NT2/D1 (cell line): Measurements from ENCODE around the gene DNAI1.

ENCODE experiments used
- DNase-seq: peaks from one replicate; pipeline ENCODE4 v3.0.0-alpha.2; 2011; ENCODE audit warnings: low read depth, low spot score
- H3K27me3 ChIP-seq: 2 replicates; pipeline ENCODE4 v1.6.0; 2011; ENCODE audit warnings: mild to moderate bottlenecking; ENCODE audit not compliant: insufficient read length, insufficient read depth
- H3K36me3 ChIP-seq: 2 replicates; pipeline ENCODE4 v1.6.1; 2011; ENCODE audit warnings: mild to moderate bottlenecking, low read length, mixed read lengths; ENCODE audit not compliant: insufficient read depth, insufficient read length
- H3K4me1 ChIP-seq: 2 replicates; pipeline ENCODE4 v1.5.1; 2011; ENCODE audit not compliant: insufficient read depth, insufficient read length
- H3K4me3 ChIP-seq: 2 replicates; pipeline ENCODE4 v1.5.1; 2011; ENCODE audit warnings: low read depth; ENCODE audit not compliant: insufficient read length
- H3K9ac ChIP-seq: 2 replicates; pipeline ENCODE4 v1.6.0; 2011; ENCODE audit warnings: low read depth; ENCODE audit not compliant: insufficient read length
- H3K9me3 ChIP-seq: 2 replicates; pipeline ENCODE4 v1.5.1; 2011; ENCODE audit warnings: mild to moderate bottlenecking, low read length; ENCODE audit not compliant: insufficient read depth
- SUZ12 ChIP-seq: IDR thresholded peaks from 2 replicates; pipeline ENCODE4 v1.6.1; 2011; ENCODE audit not compliant: insufficient read length, insufficient read depth; ENCODE audit errors: extremely low read depth
- YY1 ChIP-seq: IDR thresholded peaks from 2 replicates; pipeline ENCODE4 v1.6.1; 2011; ENCODE audit not compliant: insufficient read length, insufficient read depth
- ZNF274 ChIP-seq: IDR thresholded peaks from 2 replicates; pipeline ENCODE4 v1.6.1; 2011; ENCODE audit warnings: mild to moderate bottlenecking, low read depth, low read length

The DNAI1 gene

DNA sequence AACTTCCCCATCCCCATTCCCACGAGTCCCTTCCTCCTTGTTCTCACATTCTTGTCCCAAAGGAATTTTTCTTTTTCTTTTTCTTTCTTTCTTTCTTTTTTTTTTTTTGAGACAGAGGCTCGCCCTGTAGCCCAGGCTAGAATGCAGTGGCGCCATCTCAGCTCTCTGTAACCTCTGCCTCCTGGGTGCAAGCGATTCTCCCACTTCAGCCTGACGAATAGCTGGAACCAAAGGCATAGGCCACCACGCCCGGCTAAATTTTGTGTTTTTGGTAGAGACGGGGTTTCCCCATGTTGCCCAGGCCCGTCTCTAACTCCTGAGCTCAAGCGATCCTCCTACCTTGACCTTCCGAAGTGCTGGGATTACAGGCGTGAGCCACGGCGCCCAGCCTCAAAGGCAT is 751 bp downstream of the DNAI1 start:
- Histone ChIP-seq H3K4me1 (peaks cover 4% of the 10 kb centered on the region), H3K27me3 (peaks cover 23% of the 10 kb centered on the region), H3K4me3 (no peak overlapping the region), H3K36me3 (no peaks in the 10 kb centered on the region), H3K9me3 (no peaks in the 10 kb centered on the region), H3K9ac (no peak overlapping the region)
- DNase-seq: no peak
- TF ChIP-seq YY1 (no peak), ZNF274 (no peak), SUZ12 (no peak)

DNA sequence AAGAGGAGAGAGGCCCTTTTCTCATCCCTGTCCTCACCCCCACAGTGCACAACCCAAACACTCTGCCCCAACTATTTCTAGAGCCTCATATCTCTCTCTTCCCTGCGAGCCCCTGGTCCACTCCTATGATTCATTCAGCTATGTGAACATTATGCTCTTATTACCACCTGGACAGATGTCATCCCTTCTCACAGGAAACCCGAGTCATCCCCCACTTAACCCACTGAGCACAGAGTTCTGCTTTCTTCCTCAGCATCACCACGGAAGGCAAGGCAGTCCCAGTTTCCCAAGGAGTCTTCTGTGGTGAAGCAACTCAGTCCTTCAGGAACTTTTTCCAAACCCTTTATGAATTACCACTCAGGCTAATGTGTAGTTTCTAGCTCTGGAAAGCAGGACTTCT is 1.3 kb downstream of the DNAI1 start:
- no peaks in the 10 kb centered on the region for H3K36me3 ChIP-seq
- H3K9me3 ChIP-seq: no peaks in the 10 kb centered on the region
- no peak overlapping the region for H3K4me3 ChIP-seq
- H3K4me1 ChIP-seq: peaks cover 4% of the 10 kb centered on the region
- no peak overlapping the region for H3K9ac ChIP-seq
- DNase-seq: no peak
- TF ChIP-seq SUZ12: no peak
- no peak for TF ChIP-seq YY1
- no peak for TF ChIP-seq ZNF274
- peaks cover 23% of the 10 kb centered on the region for H3K27me3 ChIP-seq

- Histone ChIP-seq H3K9ac (no peak overlapping the region), H3K9me3 (no peaks in the 10 kb centered on the region), H3K36me3 (no peaks in the 10 kb centered on the region), H3K27me3 (peaks cover 13% of the 10 kb centered on the region), H3K4me3 (no peak overlapping the region), H3K4me1 (peaks cover 6% of the 10 kb centered on the region)
- TF ChIP-seq ZNF274: no peak
- no peak for TF ChIP-seq YY1
- no peak for TF ChIP-seq SUZ12
- no peak for DNase-seq
These were observed 4.7 kb downstream of the DNAI1 start for GRCh38 chr9:34463098-34463900.

DNA sequence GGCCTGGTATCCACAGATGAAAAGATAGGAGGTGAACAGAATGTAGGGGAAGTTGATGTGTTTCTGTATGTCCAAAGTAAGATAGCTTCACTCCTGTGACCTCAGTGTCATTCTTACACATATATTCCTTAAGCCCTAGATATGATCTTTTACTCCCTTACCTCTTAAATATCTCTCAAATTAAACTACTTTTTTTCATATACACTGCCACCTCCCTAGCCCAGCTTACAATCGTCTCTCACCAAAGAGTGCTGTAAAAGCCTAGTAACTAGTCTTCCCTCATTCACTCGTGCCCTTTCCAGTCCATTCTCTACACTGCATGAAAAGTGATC is 5.3 kb downstream of the DNAI1 start:
- Histone ChIP-seq H3K27me3 (peaks cover 11% of the 10 kb centered on the region), H3K4me3 (no peak overlapping the region), H3K4me1 (peaks cover 4% of the 10 kb centered on the region), H3K36me3 (no peaks in the 10 kb centered on the region), H3K9ac (no peak overlapping the region), H3K9me3 (no peaks in the 10 kb centered on the region)
- DNase-seq: no peak
- no peak for TF ChIP-seq ZNF274
- no peak for TF ChIP-seq SUZ12
- no peak for TF ChIP-seq YY1

DNA sequence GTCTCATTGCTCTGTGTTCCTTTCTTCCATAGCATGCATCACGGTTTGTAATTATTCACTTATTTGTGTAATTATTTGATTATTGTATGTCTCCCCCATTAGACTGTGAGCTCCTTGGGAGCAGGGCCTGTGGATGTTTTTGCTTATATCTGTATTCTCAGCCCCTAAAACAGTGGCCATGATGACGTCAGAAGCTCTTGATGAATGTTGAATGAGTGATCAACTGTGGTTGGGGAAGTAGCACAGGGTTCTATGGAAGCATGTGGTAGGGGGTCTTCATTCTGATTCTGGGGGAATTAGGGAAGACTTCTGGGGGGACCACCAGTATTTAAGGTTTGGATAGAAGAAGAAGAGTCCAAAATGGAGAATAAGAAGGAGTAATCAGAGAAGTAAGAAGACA is 6.0 kb downstream of the DNAI1 start:
- no peak for TF ChIP-seq YY1
- no peak for TF ChIP-seq ZNF274
- TF ChIP-seq SUZ12: no peak
- Histone ChIP-seq H3K4me1 (peaks cover 2% of the 10 kb centered on the region), H3K9ac (no peak overlapping the region), H3K36me3 (no peaks in the 10 kb centered on the region), H3K27me3 (peaks cover 5% of the 10 kb centered on the region), H3K4me3 (no peak overlapping the region), H3K9me3 (no peaks in the 10 kb centered on the region)
- DNase-seq: no peak

GRCh38 chr9:34465468-34465867 is 6.9 kb downstream of the DNAI1 start:
- no peak for TF ChIP-seq ZNF274
- TF ChIP-seq YY1: no peak
- no peak for TF ChIP-seq SUZ12
- no peaks in the 10 kb centered on the region for H3K36me3 ChIP-seq
- H3K27me3 ChIP-seq: no peaks in the 10 kb centered on the region
- no peak for DNase-seq
- H3K4me1 ChIP-seq: peaks cover 2% of the 10 kb centered on the region
- H3K4me3 ChIP-seq: no peak overlapping the region
- H3K9ac ChIP-seq: no peak overlapping the region
- H3K9me3 ChIP-seq: no peaks in the 10 kb centered on the region

DNA sequence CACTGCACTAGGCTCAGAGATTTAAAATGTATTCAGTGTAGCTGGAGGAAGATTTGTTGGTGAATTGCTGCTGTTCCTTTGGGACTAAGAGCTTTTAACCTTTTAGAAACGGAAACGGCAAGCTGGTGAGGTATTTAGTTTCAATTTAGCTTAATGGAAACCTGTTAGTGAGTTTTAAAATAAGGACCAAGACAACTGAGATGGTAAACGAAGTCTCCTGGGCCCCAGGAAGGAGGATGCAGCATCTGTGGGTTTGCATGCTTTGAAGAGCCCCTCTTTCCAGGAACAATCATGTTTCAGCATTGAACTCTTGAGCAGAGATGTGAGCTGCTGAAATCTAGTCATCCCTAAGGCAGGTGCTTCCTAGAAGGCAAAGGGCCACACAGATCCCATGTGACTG is 16.5 kb downstream of the DNAI1 start:
- H3K9ac ChIP-seq: no peak overlapping the region
- H3K27me3 ChIP-seq: no peaks in the 10 kb centered on the region
- H3K4me1 ChIP-seq: no peaks in the 10 kb centered on the region
- H3K4me3 ChIP-seq: no peak overlapping the region
- TF ChIP-seq ZNF274 (no peak), YY1 (no peak), SUZ12 (no peak)
- H3K36me3 ChIP-seq: no peaks in the 10 kb centered on the region
- DNase-seq: no peak
- no peaks in the 10 kb centered on the region for H3K9me3 ChIP-seq
